DMS153 treated with DMSO at 0.1 percent for 48 hours (cell line): ENCODE data around the gene OSBPL10.

ENCODE experiments used
- DNase-seq: peaks from one replicate; lab custom pipeline; 2025; ENCODE audit not compliant: unreplicated experiment; lab: John Stamatoyannopoulos, UW

OSBPL10 gene

DNA sequence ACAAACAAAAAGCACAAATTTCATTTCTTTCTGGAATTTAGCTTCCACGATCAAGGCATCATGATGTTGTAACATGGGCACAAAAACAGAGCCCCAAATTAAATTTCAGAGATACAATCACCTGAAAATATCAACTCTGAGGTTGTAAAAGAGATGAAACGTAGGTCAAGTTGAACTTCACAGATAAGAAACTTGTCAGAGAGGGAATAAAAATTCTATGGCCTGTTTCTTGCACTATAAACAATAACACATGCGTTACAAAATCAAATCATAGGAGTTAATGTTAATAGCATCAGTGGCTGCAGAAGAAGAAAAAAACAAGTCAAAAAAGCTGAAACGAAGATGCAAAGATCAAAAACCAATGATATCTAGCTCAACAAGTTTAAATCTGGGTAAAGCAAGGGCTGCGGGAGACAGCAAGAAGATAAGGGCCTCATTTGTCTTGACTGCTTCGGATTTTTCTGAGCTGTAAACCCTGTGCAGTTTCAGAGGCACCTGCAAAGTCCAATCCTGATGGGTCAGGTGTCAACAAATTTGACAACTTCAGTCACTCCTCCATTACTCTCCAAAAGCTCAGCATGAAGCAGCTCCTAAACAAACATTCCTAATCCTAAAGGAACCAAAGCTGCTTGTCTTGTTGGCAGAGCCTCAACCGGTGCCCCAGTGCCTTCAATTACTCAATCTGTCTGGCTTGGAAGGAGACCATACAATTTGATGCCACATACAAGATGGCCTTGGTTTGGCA is 228.6 kb downstream of the OSBPL10 start:
- no peak for DNase-seq

GRCh38 chr3:31750341-31750740 is 230.7 kb downstream of the OSBPL10 start:
- DNase-seq, result no peak

- no peak for DNase-seq
Measured at GRCh38 chr3:31748933-31749295, 232.1 kb downstream of the OSBPL10 start.

DNA sequence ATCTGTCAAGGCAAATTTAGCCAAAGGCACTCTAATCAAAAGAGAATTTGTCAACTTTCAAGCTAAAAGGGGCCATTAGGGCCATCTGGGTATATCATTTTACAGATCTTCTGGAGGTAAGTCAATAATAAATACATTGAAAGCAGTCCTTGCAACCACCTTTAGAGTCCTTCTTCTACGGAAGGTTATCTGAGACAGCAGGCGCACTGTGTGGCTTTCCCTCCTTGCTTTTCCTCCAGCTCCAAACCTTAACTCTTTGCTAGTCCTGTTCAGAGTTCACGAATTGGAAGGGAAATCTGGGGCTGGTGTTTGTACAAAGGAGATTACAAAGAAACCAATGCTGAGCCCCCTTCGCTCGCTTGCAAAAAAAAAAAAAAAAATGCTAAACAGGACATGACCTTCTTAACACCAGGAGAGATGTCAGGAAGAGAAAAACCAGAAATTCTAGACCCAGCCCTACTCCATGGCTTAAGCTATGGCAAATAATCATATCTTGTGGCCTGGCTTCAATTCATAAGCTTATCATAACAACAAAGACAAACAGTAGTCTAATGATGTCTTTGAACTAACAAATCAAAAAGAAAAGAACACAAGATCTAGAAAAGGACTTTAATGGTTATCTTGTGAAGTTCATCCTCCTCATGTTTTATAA is 232.7 kb downstream of the OSBPL10 start:
- no peak for DNase-seq

GRCh38 chr3:31747785-31748184 is 233.3 kb downstream of the OSBPL10 start:
- no peak for DNase-seq

- no peak for DNase-seq
Measured at GRCh38 chr3:31744913-31745312, 236.1 kb downstream of the OSBPL10 start.

DNA sequence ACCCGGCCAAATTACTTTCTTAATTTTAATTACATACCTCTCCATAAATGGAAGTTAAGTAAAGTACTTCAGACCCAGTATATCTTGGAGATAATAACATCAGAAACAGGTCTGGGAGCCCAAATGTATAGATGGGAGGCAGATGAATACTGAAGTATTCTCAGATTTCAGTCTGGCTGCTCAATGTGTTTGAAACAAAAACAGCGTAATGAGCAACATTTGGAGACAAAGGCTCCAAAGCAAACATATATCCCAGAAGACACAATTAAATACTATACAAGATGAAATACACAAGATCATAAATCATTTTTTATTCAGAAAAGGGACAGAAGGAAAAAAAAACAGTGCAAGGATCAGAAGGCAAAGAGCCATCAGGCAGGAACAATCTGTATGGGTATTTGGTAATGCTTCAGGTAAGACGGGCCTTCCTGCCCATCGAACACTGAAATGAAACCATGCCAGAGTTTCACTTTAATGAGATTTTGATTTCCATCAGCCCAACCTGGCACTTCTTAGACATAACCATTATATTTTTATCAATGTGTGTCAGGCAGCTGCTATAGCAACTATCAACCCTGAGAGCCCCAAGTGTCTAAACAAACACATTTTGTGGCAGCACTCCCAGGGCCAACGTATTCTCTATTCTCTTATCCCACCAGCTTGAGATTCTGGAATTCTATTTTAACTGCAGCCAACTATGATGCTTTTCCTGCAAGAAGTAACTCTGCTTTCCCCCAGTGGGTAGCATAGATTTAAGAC is 237.6 kb downstream of the OSBPL10 start:
- no peak for DNase-seq

GRCh38 chr3:31740397-31740796 is 240.7 kb downstream of the OSBPL10 start:
- no peak for DNase-seq

- DNase-seq, result no peak
Measured at GRCh38 chr3:31738412-31738811, 242.7 kb downstream of the OSBPL10 start.

GRCh38 chr3:31735667-31736066 is 245.4 kb downstream of the OSBPL10 start:
- no peak for DNase-seq

GRCh38 chr3:31733234-31733667 is 247.8 kb downstream of the OSBPL10 start:
- no peak for DNase-seq

DNA sequence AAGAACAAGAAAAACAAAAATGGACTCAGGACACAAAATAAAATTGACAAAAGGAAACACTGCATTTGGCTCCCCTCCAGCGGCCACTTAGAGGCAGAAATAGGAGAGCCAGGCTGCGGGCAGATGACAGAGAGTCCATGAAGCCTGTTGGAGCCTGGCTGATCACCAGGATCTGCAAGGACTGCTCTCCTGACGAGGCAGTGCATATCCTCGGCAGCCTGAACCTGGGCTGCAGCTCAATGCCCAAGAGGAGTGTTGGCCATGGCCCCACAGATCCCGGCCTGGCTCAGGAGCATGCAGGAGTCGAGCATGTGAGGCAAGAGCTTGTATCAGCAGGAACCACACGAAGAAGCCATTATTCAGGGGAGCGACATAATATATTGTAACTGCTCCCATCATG is 248.5 kb downstream of the OSBPL10 start:
- no peak for DNase-seq

- no peak for DNase-seq
Measured at GRCh38 chr3:31729573-31729972, 251.5 kb downstream of the OSBPL10 start.

DNA sequence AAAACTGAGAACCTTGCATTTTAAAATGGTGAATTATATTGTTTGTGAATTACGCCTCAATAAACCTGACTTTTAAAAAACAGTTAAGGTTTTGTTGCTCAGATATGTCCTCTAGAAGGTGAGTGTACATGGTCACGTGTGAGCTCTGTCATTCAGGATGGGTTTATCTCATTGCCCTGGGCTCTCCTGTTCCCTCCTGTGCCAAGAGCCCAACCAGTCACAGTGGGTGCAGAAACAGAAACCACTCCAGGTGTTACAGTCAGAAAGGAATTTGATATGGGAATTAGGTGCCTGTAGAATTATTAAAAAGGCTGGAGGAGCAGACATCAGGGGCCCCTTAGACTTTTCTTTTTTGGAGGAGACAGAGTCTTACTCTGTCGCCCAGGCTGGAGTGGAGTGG is 252.0 kb downstream of the OSBPL10 start:
- no peak for DNase-seq

DNA sequence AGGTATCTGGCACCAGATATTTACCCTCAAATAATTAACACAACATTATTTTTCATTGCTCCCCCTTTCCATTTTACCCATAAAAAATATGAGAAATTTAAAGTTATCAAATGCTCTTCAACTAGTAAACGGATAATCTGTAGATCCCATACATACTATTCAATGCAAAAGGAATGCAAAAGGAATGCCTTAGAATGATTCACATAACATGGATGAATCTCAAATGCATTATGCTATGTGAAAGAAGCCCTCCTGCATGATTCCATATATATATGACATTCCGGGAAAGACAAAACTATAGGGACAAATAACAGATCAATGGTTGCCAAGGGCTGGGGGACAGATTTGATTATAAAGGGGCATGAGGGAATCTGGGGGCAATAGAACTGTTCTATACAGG is 252.7 kb downstream of the OSBPL10 start:
- DNase-seq, result no peak

DNA sequence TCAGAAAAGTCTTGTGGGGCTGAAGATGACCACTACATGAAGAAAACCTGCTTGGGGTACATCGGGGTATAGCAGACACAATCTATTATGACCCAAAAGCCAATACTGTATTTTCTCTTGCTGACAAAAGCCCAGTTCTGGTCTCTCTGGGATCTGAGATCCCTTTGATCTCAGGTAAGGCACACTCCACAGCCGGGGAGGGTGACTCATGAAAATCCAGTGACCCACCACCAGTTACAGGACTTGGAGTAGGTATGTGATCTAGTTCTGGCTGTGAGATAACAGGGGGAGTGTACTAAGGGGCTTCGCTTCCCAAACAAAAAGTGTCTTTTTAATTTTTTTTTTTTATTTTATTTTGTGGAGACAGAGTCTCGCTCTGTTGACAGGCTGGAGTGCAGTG is 255.1 kb downstream of the OSBPL10 start:
- DNase-seq, result no peak

GRCh38 chr3:31725568-31725967 is 255.5 kb downstream of the OSBPL10 start:
- no peak for DNase-seq

- no peak for DNase-seq
Measured at GRCh38 chr3:31724651-31725050, 256.4 kb downstream of the OSBPL10 start.

DNA sequence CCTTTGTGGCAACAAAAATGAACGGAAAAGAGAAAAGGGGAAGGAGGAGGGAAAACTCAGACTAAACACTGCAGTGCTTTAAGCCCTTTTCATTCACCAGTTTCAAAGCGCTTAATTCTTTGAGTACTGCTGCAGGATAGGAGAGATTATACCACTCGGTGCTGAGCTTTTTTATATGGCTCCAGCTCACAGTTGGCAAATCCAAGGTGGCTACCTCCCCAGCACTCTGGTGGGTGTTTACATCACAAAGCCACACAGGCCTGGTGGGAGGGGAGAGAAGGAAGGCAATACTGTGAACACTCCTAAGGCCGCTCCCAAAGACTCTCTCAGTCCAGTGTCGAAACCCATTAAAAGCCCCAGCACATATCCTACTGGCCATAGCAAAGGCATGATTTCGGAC is 256.9 kb downstream of the OSBPL10 start:
- no peak for DNase-seq

GRCh38 chr3:31723701-31724100 is 257.4 kb downstream of the OSBPL10 start:
- no peak for DNase-seq

GRCh38 chr3:31721676-31722075 is 259.4 kb downstream of the OSBPL10 start:
- no peak for DNase-seq
